D721Med (cell line): Measurements from ENCODE around the gene SGO1.

Experiments used
- DNase-seq: peaks from one replicate; pipeline ENCODE4 v3.0.0; 2011; ENCODE audit warnings: low spot score; ENCODE audit not compliant: insufficient read length
- FAIRE-seq: peaks from 2 replicates; lab custom pipeline; 2011; peaks lifted over from hg19 to GRCh38; lab: Jason Lieb, UNC
- CTCF ChIP-seq: IDR thresholded peaks from 2 replicates; pipeline ENCODE4 v1.5.1; 2012; ENCODE audit warnings: mild to moderate bottlenecking, control low read depth; ENCODE audit not compliant: insufficient read depth; ENCODE audit errors: missing control alignments

SGO1 gene

GRCh38 chr3:20154928-20155327 lies 31.1 kb downstream of the SGO1 start:
- no peak for DNase-seq
- no peak for TF ChIP-seq CTCF
- no peak for FAIRE-seq

GRCh38 chr3:20154078-20154477 lies 31.9 kb downstream of the SGO1 start:
- DNase-seq, result no peak
- FAIRE-seq, result peak; percentile 60
- no peak for TF ChIP-seq CTCF

GRCh38 chr3:20148466-20148865 lies 37.5 kb downstream of the SGO1 start:
- TF ChIP-seq CTCF, result no peak
- FAIRE-seq (no peak), DNase-seq (no peak)

- FAIRE-seq, result no peak
- no peak for TF ChIP-seq CTCF
- no peak for DNase-seq
Measured at GRCh38 chr3:20147361-20147760, 38.6 kb downstream of the SGO1 start.

- no peak for TF ChIP-seq CTCF
- no peak for DNase-seq
- no peak for FAIRE-seq
Measured at GRCh38 chr3:20146301-20146700, 39.7 kb downstream of the SGO1 start.

GRCh38 chr3:20145874-20146273 lies 40.1 kb downstream of the SGO1 start:
- DNase-seq, result no peak
- no peak for TF ChIP-seq CTCF
- FAIRE-seq, result no peak

GRCh38 chr3:20143519-20143918 lies 42.5 kb downstream of the SGO1 start:
- FAIRE-seq (no peak), DNase-seq (no peak)
- no peak for TF ChIP-seq CTCF
